T-helper 17 cell (primary cell): Measurements from ENCODE around the gene RXYLT1. TPM values are rescaled to one million over a fixed set of nuclear protein-coding genes. Genes with fewer than 3 reads are reported as not detected.
"Not testable (repeated sequence)": the region's sequence is repeated elsewhere in the genome, so short reads cannot be mapped to it uniquely, and the experiment has no call there.

Source experiments
- ATAC-seq: fragments of 150-1000 bp; cut with Tn5 transposase; 2 replicates; pipeline ENCODE4 v1.10.0; 2021; ENCODE audit warnings: mild to moderate bottlenecking, moderate library complexity
- DNase-seq, 3 donors: peaks; one replicate each; pipeline versions ENCODE4 v3.0.0 to v3.0.0-alpha.2; 2020 to 2021
- H3K9me3 ChIP-seq: one replicate; pipeline ENCODE4 v1.7.0; 2013; ENCODE audit warnings: low read length, mild to moderate bottlenecking; ENCODE audit not compliant: control insufficient read depth, poor library complexity, severe bottlenecking
- H3K27ac Mint-ChIP-seq: one replicate; pipeline ENCODE4 v1.8.0; 2022; ENCODE audit warnings: mild to moderate bottlenecking, moderate library complexity, mixed read lengths
- H3K27me3 Mint-ChIP-seq: one replicate; pipeline ENCODE4 v1.8.0; 2022; ENCODE audit warnings: mixed read lengths
- H3K36me3 Mint-ChIP-seq: one replicate; pipeline ENCODE4 v1.8.0; 2022; ENCODE audit warnings: low read depth, mixed read lengths
- H3K4me1 Mint-ChIP-seq: one replicate; pipeline ENCODE4 v1.8.0; 2022; ENCODE audit warnings: mild to moderate bottlenecking, mixed read lengths
- H3K4me3 Mint-ChIP-seq: one replicate; pipeline ENCODE4 v1.8.0; 2022; ENCODE audit warnings: mild to moderate bottlenecking, moderate library complexity, mixed read lengths
- total RNA-seq, 4 donors: library from RNA in 2 of 4; stranded (reverse) in 2 of 4; gene quantifications; one replicate each; pipeline ENCODE4 v1.2.3 and lab custom pipeline; 2022 to 2026

Gene RXYLT1, protein sequence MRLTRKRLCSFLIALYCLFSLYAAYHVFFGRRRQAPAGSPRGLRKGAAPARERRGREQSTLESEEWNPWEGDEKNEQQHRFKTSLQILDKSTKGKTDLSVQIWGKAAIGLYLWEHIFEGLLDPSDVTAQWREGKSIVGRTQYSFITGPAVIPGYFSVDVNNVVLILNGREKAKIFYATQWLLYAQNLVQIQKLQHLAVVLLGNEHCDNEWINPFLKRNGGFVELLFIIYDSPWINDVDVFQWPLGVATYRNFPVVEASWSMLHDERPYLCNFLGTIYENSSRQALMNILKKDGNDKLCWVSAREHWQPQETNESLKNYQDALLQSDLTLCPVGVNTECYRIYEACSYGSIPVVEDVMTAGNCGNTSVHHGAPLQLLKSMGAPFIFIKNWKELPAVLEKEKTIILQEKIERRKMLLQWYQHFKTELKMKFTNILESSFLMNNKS
- 1 to 10 TPM; 7.9 to 9.0 TPM for total RNA-seq
- total RNA-seq (lab: John Stamatoyannopoulos, UW): 11.7 to 19.6 reads per million in 2 donors

DNA sequence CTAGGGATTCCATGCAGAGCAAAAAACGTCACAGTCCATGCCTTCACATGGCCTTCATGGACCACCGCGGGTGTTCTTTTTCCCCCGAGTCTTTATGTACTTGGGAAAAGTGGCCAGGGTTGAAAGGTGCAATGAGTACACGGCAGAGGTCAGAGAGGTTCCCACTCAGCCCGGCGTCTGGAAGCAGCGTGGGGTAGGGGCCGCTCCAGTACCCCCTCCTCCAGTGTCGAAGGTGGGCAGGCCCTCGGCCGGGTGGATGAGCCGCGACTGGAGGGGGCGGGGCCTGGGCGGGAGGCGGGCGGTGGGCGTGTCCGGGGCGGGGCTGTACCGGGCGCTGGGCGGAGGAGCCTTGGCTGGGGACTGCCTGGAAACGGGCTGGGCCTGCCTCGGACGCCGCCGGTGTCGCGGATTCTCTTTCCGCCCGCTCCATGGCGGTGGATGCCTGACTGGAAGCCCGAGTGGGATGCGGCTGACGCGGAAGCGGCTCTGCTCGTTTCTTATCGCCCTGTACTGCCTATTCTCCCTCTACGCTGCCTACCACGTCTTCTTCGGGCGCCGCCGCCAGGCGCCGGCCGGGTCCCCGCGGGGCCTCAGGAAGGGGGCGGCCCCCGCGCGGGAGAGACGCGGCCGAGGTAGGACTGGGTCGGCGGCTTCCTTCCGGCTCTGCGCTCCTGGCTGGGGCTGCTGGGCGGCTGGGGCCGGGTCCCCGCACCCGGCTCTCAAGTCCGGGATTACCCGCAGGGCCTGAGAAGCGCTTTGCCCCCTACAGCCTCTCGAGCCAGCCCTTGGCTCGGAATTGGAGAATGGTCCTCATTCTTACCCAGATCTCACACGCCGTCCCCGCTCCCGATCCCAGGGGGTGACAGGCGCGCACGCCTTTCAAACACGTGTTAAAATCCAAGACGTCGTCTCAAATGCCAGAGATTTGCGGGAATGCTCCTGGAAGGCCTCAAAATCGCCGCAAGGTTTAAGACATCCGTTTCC is at the start of gene RXYLT1:
Gene RXYLT1, plus strand, starts transcription at position 412 of the 984 bp plus-strand sequence. Its CDS starts 52 bp downstream, at position 464.
- H3K36me3 Mint-ChIP-seq: peaks cover 5% of the 10 kb centered on the region
- H3K27me3 Mint-ChIP-seq: no peaks in the 10 kb centered on the region
- H3K9me3 ChIP-seq: no peaks in the 10 kb centered on the region
- H3K4me1 Mint-ChIP-seq: peaks cover 12% of the 10 kb centered on the region
- peak within 1 kb of the TSS; percentile 95 for H3K27ac Mint-ChIP-seq
- DNase-seq: peak; percentile 70 to 80 (median 77)
- ATAC-seq: peak; percentile 94
- peak within 1 kb of the TSS; percentile 96 for H3K4me3 Mint-ChIP-seq

DNA sequence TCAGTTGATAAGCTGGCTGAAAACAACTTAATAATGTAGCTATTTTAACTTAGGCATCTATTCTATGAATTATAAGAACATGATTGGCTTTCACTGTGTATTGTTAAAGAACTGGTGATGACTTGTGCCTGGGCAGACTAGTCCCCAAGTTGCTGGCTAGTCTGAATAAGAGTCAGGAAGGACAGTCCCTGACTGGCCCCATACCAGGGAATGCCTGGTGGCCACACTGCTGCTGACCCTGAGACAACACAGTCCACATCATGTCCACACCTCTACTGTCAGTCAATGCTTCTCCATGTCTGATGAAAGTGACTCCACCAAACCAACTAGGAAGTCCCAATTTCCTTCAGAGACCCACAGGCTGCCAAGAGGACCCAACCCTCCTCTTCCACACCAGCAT is 46.9 kb upstream of the RXYLT1 start:
- not testable (repeated sequence) for ATAC-seq, H3K36me3 Mint-ChIP-seq, H3K4me1 Mint-ChIP-seq, H3K27me3 Mint-ChIP-seq, H3K9me3 ChIP-seq, DNase-seq, H3K4me3 Mint-ChIP-seq, H3K27ac Mint-ChIP-seq

DNA sequence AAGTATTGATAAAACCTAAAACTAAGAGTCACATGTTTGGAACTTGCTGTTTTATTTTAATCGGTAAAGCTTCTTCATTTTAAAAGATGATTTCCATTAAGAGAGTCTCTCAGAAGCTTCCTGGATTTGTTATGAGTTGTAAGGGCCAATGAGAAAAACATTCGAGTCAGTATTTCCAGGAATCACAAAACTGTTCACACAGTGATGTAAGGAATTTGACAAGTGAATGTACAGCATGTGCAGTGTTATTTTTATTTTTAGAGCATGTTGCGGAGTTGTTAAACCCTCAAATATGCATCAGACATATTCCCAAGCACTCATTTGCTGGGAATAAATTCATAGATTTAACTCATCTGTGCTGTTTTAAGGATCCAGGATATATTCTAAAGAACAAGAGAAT is 46.1 kb upstream of the RXYLT1 start:
- H3K27ac Mint-ChIP-seq, H3K9me3 ChIP-seq, ATAC-seq, H3K27me3 Mint-ChIP-seq, DNase-seq, H3K36me3 Mint-ChIP-seq, H3K4me3 Mint-ChIP-seq, H3K4me1 Mint-ChIP-seq: not testable (repeated sequence)

DNA sequence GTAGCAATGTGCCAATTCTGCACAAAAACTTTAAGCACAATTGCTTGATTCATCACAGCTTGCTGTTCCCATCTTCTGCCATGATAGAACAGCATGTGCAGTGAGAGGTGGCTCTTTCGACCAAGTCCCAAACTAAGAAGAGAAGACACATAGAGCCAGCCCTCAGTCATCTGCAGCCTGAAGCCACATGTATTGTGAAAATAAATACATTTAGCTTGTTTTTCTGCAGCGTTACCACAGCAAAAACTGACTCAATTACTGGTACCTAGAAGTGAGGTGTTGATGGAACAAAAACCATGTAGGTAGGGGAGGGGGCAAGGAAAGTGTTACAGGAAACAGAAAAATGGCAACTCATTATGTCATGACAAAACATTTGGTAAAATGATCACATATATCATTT is 39.2 kb upstream of the RXYLT1 start:
- H3K36me3 Mint-ChIP-seq, H3K4me3 Mint-ChIP-seq, ATAC-seq, H3K27ac Mint-ChIP-seq, DNase-seq, H3K4me1 Mint-ChIP-seq, H3K9me3 ChIP-seq, H3K27me3 Mint-ChIP-seq: not testable (repeated sequence)

DNA sequence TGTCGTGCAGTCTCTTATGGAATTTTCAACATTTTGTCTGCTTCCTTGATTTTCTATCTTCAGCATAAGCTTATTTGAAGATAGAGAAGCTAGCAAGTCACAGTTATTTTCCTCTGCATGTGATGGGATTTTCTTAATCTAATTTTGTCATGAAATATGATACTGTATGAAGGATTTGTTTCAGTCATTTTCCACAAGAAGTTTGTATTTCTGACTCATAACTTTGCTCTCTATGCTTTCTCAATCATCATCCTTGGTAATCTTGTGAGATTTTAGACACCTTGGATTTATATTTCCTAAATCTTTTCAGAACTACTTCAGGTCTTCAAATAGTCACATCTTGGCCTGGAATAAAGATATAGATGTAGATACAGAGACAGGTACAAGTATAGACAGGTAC is 38.3 kb upstream of the RXYLT1 start:
- not testable (repeated sequence) for H3K9me3 ChIP-seq, H3K36me3 Mint-ChIP-seq, ATAC-seq, DNase-seq, H3K27me3 Mint-ChIP-seq, H3K4me3 Mint-ChIP-seq, H3K27ac Mint-ChIP-seq, H3K4me1 Mint-ChIP-seq

DNA sequence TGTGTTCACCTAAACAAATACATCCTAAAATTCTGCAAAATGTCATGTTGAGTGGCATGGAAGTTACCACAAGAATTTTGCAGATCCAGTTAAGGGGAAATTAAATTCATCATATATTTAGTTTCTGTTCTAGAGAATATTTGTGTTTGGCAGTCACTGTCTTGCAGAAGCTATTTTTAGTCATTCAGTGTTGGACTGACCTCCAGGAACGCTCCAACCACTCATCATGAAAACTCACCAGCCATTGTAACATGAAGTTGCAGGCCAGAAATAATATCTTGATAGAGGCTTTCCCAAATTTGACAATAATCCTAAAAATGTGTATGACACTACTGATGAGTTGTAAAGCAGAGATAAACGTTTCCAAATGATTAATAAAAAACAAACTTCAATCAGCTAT is 35.6 kb upstream of the RXYLT1 start:
- ATAC-seq, H3K27ac Mint-ChIP-seq, H3K9me3 ChIP-seq, H3K4me1 Mint-ChIP-seq, H3K27me3 Mint-ChIP-seq, DNase-seq, H3K36me3 Mint-ChIP-seq, H3K4me3 Mint-ChIP-seq: not testable (repeated sequence)

DNA sequence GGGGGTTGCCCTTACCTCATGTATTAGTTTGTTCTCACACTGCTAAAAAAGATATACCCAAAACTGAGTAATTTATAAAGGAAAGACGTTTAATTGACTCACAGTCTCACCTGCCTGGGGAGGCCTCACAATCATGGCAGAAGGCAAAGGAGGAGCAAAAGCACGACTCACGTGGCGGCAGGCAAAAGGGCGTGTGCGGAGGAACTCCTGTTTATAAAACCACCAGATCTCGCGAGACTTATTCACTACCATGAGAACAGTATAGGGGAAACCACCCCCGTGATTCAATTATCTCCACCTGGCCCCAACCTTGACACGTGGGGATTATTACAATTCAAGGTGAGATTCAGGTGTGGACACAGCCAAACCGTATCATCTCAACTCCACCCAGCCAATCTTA is 33.2 kb upstream of the RXYLT1 start:
- not testable (repeated sequence) for H3K4me1 Mint-ChIP-seq, H3K27me3 Mint-ChIP-seq, ATAC-seq, H3K36me3 Mint-ChIP-seq, H3K4me3 Mint-ChIP-seq, H3K9me3 ChIP-seq, H3K27ac Mint-ChIP-seq, DNase-seq

DNA sequence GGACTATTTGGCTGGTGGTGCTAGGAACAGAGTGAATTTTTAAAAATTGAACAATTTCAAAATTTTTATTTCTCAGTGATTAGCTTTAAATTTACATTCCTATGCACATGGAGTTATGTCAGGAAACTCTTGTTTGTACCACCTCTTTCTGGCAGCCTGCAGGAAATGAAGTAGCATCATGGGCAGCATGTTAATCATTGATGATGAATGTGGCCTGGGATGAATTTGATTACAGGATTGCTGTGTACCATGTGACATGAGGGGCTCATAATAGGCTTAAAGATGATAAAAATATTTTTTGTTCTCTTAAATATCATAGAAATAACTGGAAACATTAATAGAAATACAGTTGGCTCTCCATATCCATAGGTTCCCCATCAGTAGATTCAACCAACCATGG is 32.6 kb upstream of the RXYLT1 start:
- H3K9me3 ChIP-seq, H3K4me1 Mint-ChIP-seq, DNase-seq, H3K27ac Mint-ChIP-seq, H3K36me3 Mint-ChIP-seq, ATAC-seq, H3K4me3 Mint-ChIP-seq, H3K27me3 Mint-ChIP-seq: not testable (repeated sequence)

DNA sequence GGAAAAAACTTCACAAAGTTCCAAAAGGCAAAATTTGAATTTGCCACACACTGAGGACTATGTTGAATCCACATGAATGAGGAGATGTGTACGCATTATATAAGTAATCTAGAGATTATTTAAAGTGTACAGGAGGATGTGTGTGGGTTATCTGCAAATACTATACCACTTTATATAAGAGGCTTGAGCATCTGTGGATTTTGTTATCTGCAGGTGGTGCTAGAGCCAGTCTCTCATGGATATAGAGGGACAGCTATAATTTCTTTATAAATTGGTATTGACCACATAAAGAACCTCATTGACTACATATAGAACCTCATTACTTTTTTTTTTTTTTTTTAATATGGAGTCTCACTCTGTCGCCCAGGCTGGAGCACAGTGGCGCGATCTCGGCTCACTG is 32.2 kb upstream of the RXYLT1 start:
- H3K9me3 ChIP-seq: no peaks in the 10 kb centered on the region
- Mint-ChIP-seq H3K27ac (no peak overlapping the region), H3K4me1 (peaks cover 3% of the 10 kb centered on the region), H3K4me3 (no peak overlapping the region), H3K27me3 (no peaks in the 10 kb centered on the region), H3K36me3 (no peaks in the 10 kb centered on the region)
- DNase-seq: no peak
- no peak for ATAC-seq

DNA sequence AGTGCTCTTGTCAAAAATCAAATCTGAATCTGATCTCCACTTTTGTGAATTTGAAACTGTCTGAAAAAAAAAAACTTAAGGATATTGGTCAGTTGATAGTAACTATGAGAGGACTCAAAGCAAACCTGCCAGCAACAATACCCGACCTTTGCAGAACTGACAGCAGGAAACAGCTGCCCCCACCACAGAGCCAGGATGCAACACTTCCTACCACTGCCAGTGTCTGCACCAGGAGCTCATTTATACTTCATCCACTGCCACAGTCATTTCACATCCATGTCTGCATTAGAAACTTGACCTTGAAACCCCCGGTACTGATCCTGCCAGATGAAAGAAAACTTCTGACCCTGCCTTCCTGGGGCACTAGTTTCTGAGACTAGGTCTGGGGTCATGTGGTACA is 27.4 kb upstream of the RXYLT1 start:
- H3K9me3 ChIP-seq: peaks cover 2% of the 10 kb centered on the region
- Mint-ChIP-seq H3K36me3 (peaks cover 4% of the 10 kb centered on the region), H3K27me3 (peaks cover 14% of the 10 kb centered on the region), H3K4me3 (no peak overlapping the region), H3K4me1 (peaks cover 6% of the 10 kb centered on the region), H3K27ac (no peak overlapping the region)
- no peak for DNase-seq
- ATAC-seq: no peak

DNA sequence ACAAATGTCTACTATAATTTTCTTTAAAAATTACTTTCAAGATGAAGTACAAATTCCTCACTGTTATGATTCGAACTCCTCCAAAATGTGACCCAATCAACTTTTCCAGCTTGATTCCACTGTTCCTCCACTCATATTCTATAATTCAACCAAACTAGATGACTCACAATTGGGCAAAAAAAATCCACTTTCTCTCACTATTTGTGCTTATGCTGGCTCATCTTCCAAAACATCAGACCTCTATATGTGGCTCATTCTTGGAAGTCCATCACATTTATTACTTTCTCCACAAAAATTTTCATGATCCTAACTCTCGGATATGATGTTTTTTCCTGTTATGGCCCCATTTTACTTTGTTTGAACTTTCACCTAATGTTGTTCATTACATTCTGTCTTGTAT is 26.9 kb upstream of the RXYLT1 start:
- ATAC-seq (no peak), DNase-seq (no peak)
- peaks cover 2% of the 10 kb centered on the region for H3K9me3 ChIP-seq
- no peak overlapping the region for H3K27ac Mint-ChIP-seq
- H3K4me1 Mint-ChIP-seq: peaks cover 6% of the 10 kb centered on the region
- H3K4me3 Mint-ChIP-seq: no peak overlapping the region
- H3K27me3 Mint-ChIP-seq: peaks cover 16% of the 10 kb centered on the region
- H3K36me3 Mint-ChIP-seq: peaks cover 4% of the 10 kb centered on the region

DNA sequence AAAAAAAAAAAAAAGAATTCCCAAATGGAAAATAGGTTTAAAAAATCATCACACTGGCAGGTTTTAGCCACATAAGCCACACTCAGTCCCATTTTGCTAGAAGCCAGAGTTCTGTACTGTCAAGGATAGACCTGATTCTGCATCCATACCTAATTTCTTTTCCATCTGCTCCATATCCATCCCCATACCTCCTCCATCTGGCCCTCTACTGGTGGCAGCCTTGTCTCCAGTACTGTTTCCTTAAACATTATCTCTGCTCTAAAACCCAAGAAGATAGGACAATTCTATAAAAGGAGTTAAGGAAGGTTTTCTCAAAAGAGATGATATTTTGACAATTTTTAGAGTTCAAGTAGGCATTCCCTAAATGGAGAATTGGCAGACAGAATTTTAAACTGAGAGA is 26.0 kb upstream of the RXYLT1 start:
- Mint-ChIP-seq H3K4me1 (peaks cover 6% of the 10 kb centered on the region), H3K4me3 (no peak overlapping the region), H3K36me3 (peaks cover 4% of the 10 kb centered on the region), H3K27me3 (peaks cover 21% of the 10 kb centered on the region), H3K27ac (no peak overlapping the region)
- peaks cover 2% of the 10 kb centered on the region for H3K9me3 ChIP-seq
- no peak for ATAC-seq
- no peak for DNase-seq

DNA sequence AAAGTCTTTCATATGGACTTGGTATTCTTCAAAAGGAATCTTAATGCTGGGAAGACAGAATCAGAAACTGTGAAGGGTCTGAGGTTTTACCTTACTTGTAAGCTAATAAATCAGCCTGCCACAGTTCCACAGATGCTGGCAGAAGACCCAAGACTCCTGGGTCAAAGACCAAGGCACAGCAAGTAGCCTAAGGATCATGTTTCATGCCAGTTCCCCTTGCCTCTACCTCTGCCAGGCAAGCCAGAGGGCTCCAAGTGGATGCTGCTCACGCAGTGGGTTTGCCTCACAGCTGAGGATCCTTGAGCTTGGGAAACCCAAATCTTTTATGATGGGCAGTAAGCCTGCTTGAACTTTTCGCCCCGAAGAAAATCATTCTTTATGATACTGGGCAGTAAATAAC is 15.2 kb upstream of the RXYLT1 start:
- H3K4me1 Mint-ChIP-seq: no peaks in the 10 kb centered on the region
- no peak overlapping the region for H3K4me3 Mint-ChIP-seq
- peaks cover under 1% of the 10 kb centered on the region for H3K9me3 ChIP-seq
- H3K36me3 Mint-ChIP-seq: peaks cover 2% of the 10 kb centered on the region
- ATAC-seq (no peak), DNase-seq (no peak)
- H3K27ac Mint-ChIP-seq: no peak overlapping the region
- peaks cover 31% of the 10 kb centered on the region for H3K27me3 Mint-ChIP-seq
